Upper lobe of left lung (tissue), 4 donors: ENCODE data around the gene ARPC1B.

Experiments used
- CTCF ChIP-seq, 6 experiments: fragments of 450-650 bp in 4 of 6; fragments of 200-600 bp in 2 of 6; sonication (generic) in 2 of 6; IDR thresholded peaks; one replicate each; pipeline ENCODE4 v1.5.1; 2016 to 2019; ENCODE audit warnings: antibody characterized with exemption in 6 of 6
- EP300 ChIP-seq, 4 donors: sonication (generic); formaldehyde crosslinking; IDR thresholded peaks; one replicate each; pipeline ENCODE4 v1.5.1; 2017; ENCODE audit warnings: antibody characterized with exemption in 4 of 4, control low read depth in 2 of 4

- TF ChIP-seq CTCF (IDR thresholded peaks at IDR 0.05) (no peak), EP300 (IDR thresholded peaks at IDR 0.05) (no peak)
These were observed 30.4 kb downstream of the ARPC1B start for GRCh38 chr7:99404977-99405320.
